CD1c-positive myeloid dendritic cell (primary cell): ENCODE data around the gene TPST1.

ENCODE experiments used
- DNase-seq: peaks from one replicate; pipeline ENCODE4 v3.0.0-alpha.2; 2016; ENCODE audit errors: extremely low spot score

TPST1 gene

GRCh38 chr7:66238773-66239466 lies 33.8 kb downstream of the TPST1 start:
- no peak for DNase-seq

GRCh38 chr7:66239467-66239856 lies 34.3 kb downstream of the TPST1 start:
- DNase-seq, result no peak

- DNase-seq, result no peak
Measured at GRCh38 chr7:66245008-66245407, 39.9 kb downstream of the TPST1 start.

- no peak for DNase-seq
Measured at GRCh38 chr7:66246554-66247171, 41.5 kb downstream of the TPST1 start.

- no peak for DNase-seq
Measured at GRCh38 chr7:66247380-66248078, 42.4 kb downstream of the TPST1 start.

GRCh38 chr7:66250711-66251110 lies 45.6 kb downstream of the TPST1 start:
- no peak for DNase-seq

- DNase-seq, result no peak
Measured at GRCh38 chr7:66255534-66256100, 50.5 kb downstream of the TPST1 start.

GRCh38 chr7:66256281-66256680 lies 51.1 kb downstream of the TPST1 start:
- no peak for DNase-seq

- no peak for DNase-seq
Measured at GRCh38 chr7:66257481-66257880, 52.3 kb downstream of the TPST1 start.

- DNase-seq, result no peak
Measured at GRCh38 chr7:66258409-66258808, 53.3 kb downstream of the TPST1 start.

- no peak for DNase-seq
Measured at GRCh38 chr7:66261941-66262340, 56.8 kb downstream of the TPST1 start.

- DNase-seq, result no peak
Measured at GRCh38 chr7:66263936-66264335, 58.8 kb downstream of the TPST1 start.

GRCh38 chr7:66265566-66265965 lies 60.4 kb downstream of the TPST1 start:
- no peak for DNase-seq

- no peak for DNase-seq
Measured at GRCh38 chr7:66267249-66267648, 62.1 kb downstream of the TPST1 start.

- no peak for DNase-seq
Measured at GRCh38 chr7:66269978-66270377, 64.8 kb downstream of the TPST1 start.

- no peak for DNase-seq
Measured at GRCh38 chr7:66272321-66272720, 67.2 kb downstream of the TPST1 start.

- no peak for DNase-seq
Measured at GRCh38 chr7:66276363-66276762, 71.2 kb downstream of the TPST1 start.

- no peak for DNase-seq
Measured at GRCh38 chr7:66277492-66277891, 72.4 kb downstream of the TPST1 start.

- DNase-seq, result no peak
Measured at GRCh38 chr7:66279912-66280311, 74.8 kb downstream of the TPST1 start.

- no peak for DNase-seq
Measured at GRCh38 chr7:66281678-66282590, 76.8 kb downstream of the TPST1 start.

- no peak for DNase-seq
Measured at GRCh38 chr7:66282591-66282935, 77.4 kb downstream of the TPST1 start.
